Activated B cell treated with CpG ODN at 0.5 μM for 24 hours (primary cell): Measurements from ENCODE around the gene TMEM214. TPM values are rescaled to one million over a fixed set of nuclear protein-coding genes. Genes with fewer than 3 reads are reported as not detected.
A peak's percentile ranks its signal among the peaks of the same experiment; 100 is the strongest.

Experiments used
- ATAC-seq: fragments of 200-7000 bp; cut with Tn5 transposase; one replicate; pipeline ENCODE4 v1.10.0; 2021; ENCODE audit warnings: low read depth, mild to moderate bottlenecking, moderate library complexity
- CTCF ChIA-PET: fragments of 350-600 bp; sonication (Branson Sonifier 250); formaldehyde crosslinking; loops from one replicate; lab custom pipeline; 2021; ENCODE audit warnings: antibody characterized with exemption; lab: Charles Lee
- POLR2A ChIA-PET: fragments of 350-600 bp; sonication (Branson Sonifier 250); formaldehyde crosslinking; loops from one replicate; lab custom pipeline; 2021; ENCODE audit warnings: antibody characterized with exemption; lab: Charles Lee
- DNase-seq: peaks from one replicate; pipeline ENCODE4 v3.0.0; 2022
- H3K27ac Mint-ChIP-seq: one replicate; pipeline ENCODE4 v1.8.0; 2020; ENCODE audit warnings: mixed read lengths
- H3K27me3 Mint-ChIP-seq: one replicate; pipeline ENCODE4 v1.8.0; 2021; ENCODE audit warnings: mixed read lengths
- H3K36me3 Mint-ChIP-seq: one replicate; pipeline ENCODE4 v1.8.0; 2021; ENCODE audit warnings: low read depth, mixed read lengths
- H3K4me1 Mint-ChIP-seq: one replicate; pipeline ENCODE4 v1.8.0; 2021; ENCODE audit warnings: mixed read lengths
- H3K4me3 Mint-ChIP-seq: one replicate; pipeline ENCODE4 v1.8.0; 2020; ENCODE audit warnings: mild to moderate bottlenecking, mixed read lengths
- H3K9me3 Mint-ChIP-seq: one replicate; pipeline ENCODE4 v1.8.0; 2020; ENCODE audit warnings: mixed read lengths
- intact Hi-C: fragments of 100-400 bp; cut with micrococcal nuclease; formaldehyde crosslinking; loops from one replicate; pipeline ENCODE4 v1.15.1; 2024
- total RNA-seq: library from RNA; stranded (reverse); gene quantifications from 2 replicates; pipeline ENCODE4 v1.2.3, GENCODE V29; 2022
- TF ChIP-seq, protein P1 (sequence below): fragments of 200-600 bp; IDR thresholded peaks from one replicate; pipeline ENCODE4 v1.8.0; 2022; ENCODE audit warnings: antibody characterized with exemption, mild to moderate bottlenecking

The TMEM214 gene, protein sequence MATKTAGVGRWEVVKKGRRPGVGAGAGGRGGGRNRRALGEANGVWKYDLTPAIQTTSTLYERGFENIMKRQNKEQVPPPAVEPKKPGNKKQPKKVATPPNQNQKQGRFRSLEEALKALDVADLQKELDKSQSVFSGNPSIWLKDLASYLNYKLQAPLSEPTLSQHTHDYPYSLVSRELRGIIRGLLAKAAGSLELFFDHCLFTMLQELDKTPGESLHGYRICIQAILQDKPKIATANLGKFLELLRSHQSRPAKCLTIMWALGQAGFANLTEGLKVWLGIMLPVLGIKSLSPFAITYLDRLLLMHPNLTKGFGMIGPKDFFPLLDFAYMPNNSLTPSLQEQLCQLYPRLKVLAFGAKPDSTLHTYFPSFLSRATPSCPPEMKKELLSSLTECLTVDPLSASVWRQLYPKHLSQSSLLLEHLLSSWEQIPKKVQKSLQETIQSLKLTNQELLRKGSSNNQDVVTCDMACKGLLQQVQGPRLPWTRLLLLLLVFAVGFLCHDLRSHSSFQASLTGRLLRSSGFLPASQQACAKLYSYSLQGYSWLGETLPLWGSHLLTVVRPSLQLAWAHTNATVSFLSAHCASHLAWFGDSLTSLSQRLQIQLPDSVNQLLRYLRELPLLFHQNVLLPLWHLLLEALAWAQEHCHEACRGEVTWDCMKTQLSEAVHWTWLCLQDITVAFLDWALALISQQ
- 84.4 and 92.1 TPM in 2 replicates for total RNA-seq

DNA sequence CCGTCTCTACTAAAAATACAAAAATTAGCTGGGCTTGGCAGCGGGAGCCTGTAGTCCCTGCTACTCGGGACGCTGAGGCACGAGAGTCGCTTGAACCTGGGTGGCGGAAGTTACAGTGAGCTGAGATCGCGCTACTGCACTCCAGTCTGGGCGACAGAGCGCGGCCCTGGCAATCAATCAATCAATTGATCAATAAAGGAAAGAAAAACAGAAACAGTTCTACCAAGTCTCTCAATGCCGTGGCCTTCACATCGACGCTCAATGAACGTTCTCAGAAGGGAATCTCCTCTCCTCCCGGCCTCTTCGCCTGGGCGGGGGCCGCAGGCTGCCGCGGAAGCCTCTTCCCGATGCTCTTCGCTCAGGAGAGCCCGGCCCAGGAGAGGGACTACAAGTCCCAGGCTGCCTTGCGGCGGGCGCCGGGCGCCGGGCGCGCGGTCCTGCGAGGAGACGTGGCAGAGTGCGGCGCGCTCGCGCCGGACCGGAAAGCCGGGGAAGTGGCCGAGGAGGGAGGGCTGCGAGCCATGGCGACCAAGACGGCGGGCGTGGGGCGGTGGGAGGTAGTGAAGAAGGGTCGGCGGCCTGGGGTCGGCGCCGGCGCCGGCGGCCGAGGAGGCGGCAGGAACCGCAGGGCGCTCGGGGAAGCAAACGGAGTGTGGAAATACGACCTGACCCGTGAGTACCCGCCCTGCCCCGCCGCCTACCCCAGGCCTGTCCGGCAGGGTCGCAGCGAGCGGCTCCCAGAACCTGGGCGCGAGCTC is at the start of gene TMEM214:
Gene TMEM214, plus strand, starts transcription at position 471 of the 758 bp plus-strand sequence. Its CDS starts 51 bp downstream, at position 522.
- TF ChIP-seq, protein P1, sequence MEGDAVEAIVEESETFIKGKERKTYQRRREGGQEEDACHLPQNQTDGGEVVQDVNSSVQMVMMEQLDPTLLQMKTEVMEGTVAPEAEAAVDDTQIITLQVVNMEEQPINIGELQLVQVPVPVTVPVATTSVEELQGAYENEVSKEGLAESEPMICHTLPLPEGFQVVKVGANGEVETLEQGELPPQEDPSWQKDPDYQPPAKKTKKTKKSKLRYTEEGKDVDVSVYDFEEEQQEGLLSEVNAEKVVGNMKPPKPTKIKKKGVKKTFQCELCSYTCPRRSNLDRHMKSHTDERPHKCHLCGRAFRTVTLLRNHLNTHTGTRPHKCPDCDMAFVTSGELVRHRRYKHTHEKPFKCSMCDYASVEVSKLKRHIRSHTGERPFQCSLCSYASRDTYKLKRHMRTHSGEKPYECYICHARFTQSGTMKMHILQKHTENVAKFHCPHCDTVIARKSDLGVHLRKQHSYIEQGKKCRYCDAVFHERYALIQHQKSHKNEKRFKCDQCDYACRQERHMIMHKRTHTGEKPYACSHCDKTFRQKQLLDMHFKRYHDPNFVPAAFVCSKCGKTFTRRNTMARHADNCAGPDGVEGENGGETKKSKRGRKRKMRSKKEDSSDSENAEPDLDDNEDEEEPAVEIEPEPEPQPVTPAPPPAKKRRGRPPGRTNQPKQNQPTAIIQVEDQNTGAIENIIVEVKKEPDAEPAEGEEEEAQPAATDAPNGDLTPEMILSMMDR = no peak
- DNase-seq = peak; percentile 76
- intact Hi-C loops = loop anchor here (1.0 to 5.0 kb wide), 9 partner anchors 10 to 455 kb away; partner anchors contain the start of genes ATRAID, CAD, IFT172 and MAPRE3
- H3K36me3 Mint-ChIP-seq = peaks cover 37% of the 10 kb centered on the region
- ATAC-seq = peak; percentile 95
- CTCF ChIA-PET = interaction anchor here (0.9 to 1.4 kb wide), 3 partner anchors 18 to 48 kb away, joined by 3 read pairs; no protein-coding TSS in a partner anchor
- H3K4me1 Mint-ChIP-seq = peaks cover 32% of the 10 kb centered on the region
- H3K27ac Mint-ChIP-seq = peak within 1 kb of the TSS; percentile 80
- POLR2A ChIA-PET = interaction anchor here (0.7 to 3.1 kb wide), 6 partner anchors 16 to 179 kb away, joined by 3 to 48 read pairs (median 4); partner anchors contain the start of genes AGBL5, ATRAID, OST4 and SLC5A6
- no peaks in the 10 kb centered on the region for H3K27me3 Mint-ChIP-seq
- H3K4me3 Mint-ChIP-seq = peak within 1 kb of the TSS; percentile 93
- H3K9me3 Mint-ChIP-seq = no peaks in the 10 kb centered on the region

DNA sequence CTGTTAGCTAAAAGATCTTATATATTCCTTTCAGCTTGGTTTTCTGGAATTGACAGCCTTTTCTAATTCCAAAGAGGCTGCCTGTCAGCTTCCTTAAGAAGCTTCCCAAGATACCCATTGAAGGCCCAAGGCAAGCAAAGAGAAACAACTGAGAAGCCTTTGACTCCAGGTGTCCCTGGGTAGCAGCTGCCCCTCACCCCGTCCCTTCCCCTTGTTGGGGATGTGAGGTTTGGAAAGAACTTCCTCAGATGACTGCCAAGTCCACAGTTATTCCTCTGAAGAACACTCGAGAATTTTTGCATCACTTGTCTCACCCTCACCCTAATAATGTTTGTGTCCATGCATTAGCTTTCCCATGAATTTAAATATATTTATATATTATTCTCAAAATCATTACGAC is 49.0 kb upstream of the TMEM214 start:
- POLR2A ChIA-PET = no interaction called here
- H3K4me1 Mint-ChIP-seq = no peaks in the 10 kb centered on the region
- no peaks in the 10 kb centered on the region for H3K36me3 Mint-ChIP-seq
- intact Hi-C loops = no loop called here
- CTCF ChIA-PET = interaction anchor here (1.3 to 1.6 kb wide), 2 partner anchors 22 to 320 kb away, joined by 3 to 4 read pairs; no protein-coding TSS in a partner anchor
- H3K4me3 Mint-ChIP-seq = no peak overlapping the region
- ATAC-seq = no peak
- peaks cover 12% of the 10 kb centered on the region for H3K27me3 Mint-ChIP-seq
- no peak for DNase-seq
- TF ChIP-seq, protein P1 = no peak
- H3K27ac Mint-ChIP-seq = no peak overlapping the region
- no peaks in the 10 kb centered on the region for H3K9me3 Mint-ChIP-seq

DNA sequence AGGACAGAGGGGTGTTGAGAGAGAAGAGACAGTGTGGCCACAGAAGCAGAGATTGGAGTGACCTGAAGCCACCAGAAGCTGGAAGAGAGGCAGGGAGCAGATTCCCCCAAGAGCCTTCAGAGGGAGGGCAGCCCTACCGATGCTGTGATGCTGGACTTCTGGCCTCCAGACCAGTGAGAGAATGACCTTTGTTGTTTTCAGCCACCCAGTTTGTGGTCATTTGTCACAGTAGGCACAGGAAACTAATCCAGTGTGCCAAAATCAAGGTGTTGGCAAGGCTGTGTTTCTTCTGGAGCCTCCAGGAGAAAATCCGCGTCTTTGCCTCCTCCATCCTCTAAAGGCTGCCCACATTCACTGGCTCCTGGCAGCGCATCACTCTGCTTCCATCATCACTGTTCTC is 47.0 kb upstream of the TMEM214 start:
- CTCF ChIA-PET = no interaction called here
- intact Hi-C loops = no loop called here
- no peak for ATAC-seq

DNA sequence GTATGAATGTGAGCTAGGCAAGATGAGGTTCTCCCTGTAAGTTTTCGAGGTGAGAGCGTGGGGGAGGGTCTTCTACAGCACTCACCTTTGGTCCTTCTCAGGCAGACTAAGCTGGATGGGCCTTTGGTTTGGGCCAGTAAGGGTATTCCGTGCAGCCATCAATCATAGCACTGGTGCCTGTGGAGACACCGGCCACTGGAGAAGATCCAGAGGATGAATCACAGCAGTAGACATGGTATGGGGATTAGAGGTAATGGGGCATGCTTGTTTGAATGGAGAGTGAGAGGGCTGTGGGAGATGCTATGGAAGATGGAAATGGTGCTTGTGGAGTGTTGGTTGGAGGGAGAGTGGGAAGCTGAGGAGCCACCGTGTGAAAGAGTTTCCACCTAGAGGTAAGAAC is 46.2 kb upstream of the TMEM214 start:
- ChIA-PET CTCF (interaction anchor here (0.6 kb wide), 1 partner anchor 27 kb away, joined by 3 read pairs; no protein-coding TSS in a partner anchor), POLR2A (no interaction called here)
- no peaks in the 10 kb centered on the region for H3K36me3 Mint-ChIP-seq
- TF ChIP-seq, protein P1 = no peak
- DNase-seq (no peak), ATAC-seq (no peak)
- no peak overlapping the region for H3K4me3 Mint-ChIP-seq
- H3K4me1 Mint-ChIP-seq = no peaks in the 10 kb centered on the region
- no peaks in the 10 kb centered on the region for H3K27me3 Mint-ChIP-seq
- no peaks in the 10 kb centered on the region for H3K9me3 Mint-ChIP-seq
- intact Hi-C loops = no loop called here
- H3K27ac Mint-ChIP-seq = no peak overlapping the region

More for the DNA sequence above, 47.0 kb upstream of the TMEM214 start:
- Mint-ChIP-seq H3K4me1 (no peaks in the 10 kb centered on the region), H3K4me3 (no peak overlapping the region), H3K27ac (no peak overlapping the region), H3K36me3 (no peaks in the 10 kb centered on the region), H3K9me3 (no peaks in the 10 kb centered on the region), H3K27me3 (no peaks in the 10 kb centered on the region)
- POLR2A ChIA-PET = no interaction called here
- TF ChIP-seq, protein P1 = no peak
- DNase-seq = no peak
